ENCODE results near the gene VAX1. TPM values are rescaled to one million over a fixed set of nuclear protein-coding genes. Genes with fewer than 3 reads are reported as not detected.

VAX1 gene
- total RNA-seq, 1 experiment from 2014 or later, result 0.04 TPM

GRCh38 chr10:117107238-117107637 is 30.8 kb downstream of the VAX1 start:
- ChIA-PET POLR2A (no interaction called here), CTCF (no interaction called here)
- Mint-ChIP-seq H3K4me1 (peaks cover 4% of the 10 kb centered on the region), H3K9me3 (peaks cover 4% of the 10 kb centered on the region), H3K27me3 (ENCODE audit: low read depth) (no peaks in the 10 kb centered on the region; the same call in 1 of the 2 replicates), H3K27ac (no peak overlapping the region), H3K4me3 (no peak overlapping the region), H3K36me3 (no peaks in the 10 kb centered on the region)
- TF ChIP-seq, protein P1, sequence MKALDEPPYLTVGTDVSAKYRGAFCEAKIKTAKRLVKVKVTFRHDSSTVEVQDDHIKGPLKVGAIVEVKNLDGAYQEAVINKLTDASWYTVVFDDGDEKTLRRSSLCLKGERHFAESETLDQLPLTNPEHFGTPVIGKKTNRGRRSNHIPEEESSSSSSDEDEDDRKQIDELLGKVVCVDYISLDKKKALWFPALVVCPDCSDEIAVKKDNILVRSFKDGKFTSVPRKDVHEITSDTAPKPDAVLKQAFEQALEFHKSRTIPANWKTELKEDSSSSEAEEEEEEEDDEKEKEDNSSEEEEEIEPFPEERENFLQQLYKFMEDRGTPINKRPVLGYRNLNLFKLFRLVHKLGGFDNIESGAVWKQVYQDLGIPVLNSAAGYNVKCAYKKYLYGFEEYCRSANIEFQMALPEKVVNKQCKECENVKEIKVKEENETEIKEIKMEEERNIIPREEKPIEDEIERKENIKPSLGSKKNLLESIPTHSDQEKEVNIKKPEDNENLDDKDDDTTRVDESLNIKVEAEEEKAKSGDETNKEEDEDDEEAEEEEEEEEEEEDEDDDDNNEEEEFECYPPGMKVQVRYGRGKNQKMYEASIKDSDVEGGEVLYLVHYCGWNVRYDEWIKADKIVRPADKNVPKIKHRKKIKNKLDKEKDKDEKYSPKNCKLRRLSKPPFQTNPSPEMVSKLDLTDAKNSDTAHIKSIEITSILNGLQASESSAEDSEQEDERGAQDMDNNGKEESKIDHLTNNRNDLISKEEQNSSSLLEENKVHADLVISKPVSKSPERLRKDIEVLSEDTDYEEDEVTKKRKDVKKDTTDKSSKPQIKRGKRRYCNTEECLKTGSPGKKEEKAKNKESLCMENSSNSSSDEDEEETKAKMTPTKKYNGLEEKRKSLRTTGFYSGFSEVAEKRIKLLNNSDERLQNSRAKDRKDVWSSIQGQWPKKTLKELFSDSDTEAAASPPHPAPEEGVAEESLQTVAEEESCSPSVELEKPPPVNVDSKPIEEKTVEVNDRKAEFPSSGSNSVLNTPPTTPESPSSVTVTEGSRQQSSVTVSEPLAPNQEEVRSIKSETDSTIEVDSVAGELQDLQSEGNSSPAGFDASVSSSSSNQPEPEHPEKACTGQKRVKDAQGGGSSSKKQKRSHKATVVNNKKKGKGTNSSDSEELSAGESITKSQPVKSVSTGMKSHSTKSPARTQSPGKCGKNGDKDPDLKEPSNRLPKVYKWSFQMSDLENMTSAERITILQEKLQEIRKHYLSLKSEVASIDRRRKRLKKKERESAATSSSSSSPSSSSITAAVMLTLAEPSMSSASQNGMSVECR (CRISPR knock-in tag; IDR thresholded peaks at IDR 0.05; ENCODE audit: borderline replicate concordance), result no peak
- TF ChIP-seq FOXK1 (CRISPR knock-in tag; IDR thresholded peaks at IDR 0.05), result no peak
- no peak for TF ChIP-seq ZMAT4 (CRISPR knock-in tag; IDR thresholded peaks at IDR 0.05)
- no peak for TF ChIP-seq ZNF232 (CRISPR knock-in tag; IDR thresholded peaks at IDR 0.05)
- no peak for TF ChIP-seq ZNF671 (CRISPR knock-in tag; IDR thresholded peaks at IDR 0.05)
- DNase-seq (ENCODE audit: low spot score), result no peak
- ATAC-seq, result no peak

- no peaks in the 10 kb centered on the region; the same call in 1 of the 2 replicates for H3K27me3 Mint-ChIP-seq (ENCODE audit: low read depth)
- TF ChIP-seq MAX (CRISPR knock-in tag; IDR thresholded peaks at IDR 0.05) (no peak), AR (CRISPR knock-in tag; IDR thresholded peaks at IDR 0.05) (no peak), ZNF219 (CRISPR knock-in tag; IDR thresholded peaks at IDR 0.05; ENCODE audit: borderline replicate concordance) (no peak), RORB (CRISPR knock-in tag; IDR thresholded peaks at IDR 0.05) (no peak), EMX1 (CRISPR knock-in tag; IDR thresholded peaks at IDR 0.05) (no peak), ZNF423 (CRISPR knock-in tag; IDR thresholded peaks at IDR 0.05) (no peak), GTF2I (CRISPR knock-in tag; conservative IDR thresholded peaks at IDR 0.05) (no peak)
- TF ChIP-seq, protein P2, sequence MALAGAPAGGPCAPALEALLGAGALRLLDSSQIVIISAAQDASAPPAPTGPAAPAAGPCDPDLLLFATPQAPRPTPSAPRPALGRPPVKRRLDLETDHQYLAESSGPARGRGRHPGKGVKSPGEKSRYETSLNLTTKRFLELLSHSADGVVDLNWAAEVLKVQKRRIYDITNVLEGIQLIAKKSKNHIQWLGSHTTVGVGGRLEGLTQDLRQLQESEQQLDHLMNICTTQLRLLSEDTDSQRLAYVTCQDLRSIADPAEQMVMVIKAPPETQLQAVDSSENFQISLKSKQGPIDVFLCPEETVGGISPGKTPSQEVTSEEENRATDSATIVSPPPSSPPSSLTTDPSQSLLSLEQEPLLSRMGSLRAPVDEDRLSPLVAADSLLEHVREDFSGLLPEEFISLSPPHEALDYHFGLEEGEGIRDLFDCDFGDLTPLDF (CRISPR knock-in tag; IDR thresholded peaks at IDR 0.05), result no peak
- TF ChIP-seq, protein P3, sequence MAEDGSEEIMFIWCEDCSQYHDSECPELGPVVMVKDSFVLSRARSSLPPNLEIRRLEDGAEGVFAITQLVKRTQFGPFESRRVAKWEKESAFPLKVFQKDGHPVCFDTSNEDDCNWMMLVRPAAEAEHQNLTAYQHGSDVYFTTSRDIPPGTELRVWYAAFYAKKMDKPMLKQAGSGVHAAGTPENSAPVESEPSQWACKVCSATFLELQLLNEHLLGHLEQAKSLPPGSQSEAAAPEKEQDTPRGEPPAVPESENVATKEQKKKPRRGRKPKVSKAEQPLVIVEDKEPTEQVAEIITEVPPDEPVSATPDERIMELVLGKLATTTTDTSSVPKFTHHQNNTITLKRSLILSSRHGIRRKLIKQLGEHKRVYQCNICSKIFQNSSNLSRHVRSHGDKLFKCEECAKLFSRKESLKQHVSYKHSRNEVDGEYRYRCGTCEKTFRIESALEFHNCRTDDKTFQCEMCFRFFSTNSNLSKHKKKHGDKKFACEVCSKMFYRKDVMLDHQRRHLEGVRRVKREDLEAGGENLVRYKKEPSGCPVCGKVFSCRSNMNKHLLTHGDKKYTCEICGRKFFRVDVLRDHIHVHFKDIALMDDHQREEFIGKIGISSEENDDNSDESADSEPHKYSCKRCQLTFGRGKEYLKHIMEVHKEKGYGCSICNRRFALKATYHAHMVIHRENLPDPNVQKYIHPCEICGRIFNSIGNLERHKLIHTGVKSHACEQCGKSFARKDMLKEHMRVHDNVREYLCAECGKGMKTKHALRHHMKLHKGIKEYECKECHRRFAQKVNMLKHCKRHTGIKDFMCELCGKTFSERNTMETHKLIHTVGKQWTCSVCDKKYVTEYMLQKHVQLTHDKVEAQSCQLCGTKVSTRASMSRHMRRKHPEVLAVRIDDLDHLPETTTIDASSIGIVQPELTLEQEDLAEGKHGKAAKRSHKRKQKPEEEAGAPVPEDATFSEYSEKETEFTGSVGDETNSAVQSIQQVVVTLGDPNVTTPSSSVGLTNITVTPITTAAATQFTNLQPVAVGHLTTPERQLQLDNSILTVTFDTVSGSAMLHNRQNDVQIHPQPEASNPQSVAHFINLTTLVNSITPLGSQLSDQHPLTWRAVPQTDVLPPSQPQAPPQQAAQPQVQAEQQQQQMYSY (CRISPR knock-in tag; IDR thresholded peaks at IDR 0.05), result no peak
- TF ChIP-seq, protein P4, sequence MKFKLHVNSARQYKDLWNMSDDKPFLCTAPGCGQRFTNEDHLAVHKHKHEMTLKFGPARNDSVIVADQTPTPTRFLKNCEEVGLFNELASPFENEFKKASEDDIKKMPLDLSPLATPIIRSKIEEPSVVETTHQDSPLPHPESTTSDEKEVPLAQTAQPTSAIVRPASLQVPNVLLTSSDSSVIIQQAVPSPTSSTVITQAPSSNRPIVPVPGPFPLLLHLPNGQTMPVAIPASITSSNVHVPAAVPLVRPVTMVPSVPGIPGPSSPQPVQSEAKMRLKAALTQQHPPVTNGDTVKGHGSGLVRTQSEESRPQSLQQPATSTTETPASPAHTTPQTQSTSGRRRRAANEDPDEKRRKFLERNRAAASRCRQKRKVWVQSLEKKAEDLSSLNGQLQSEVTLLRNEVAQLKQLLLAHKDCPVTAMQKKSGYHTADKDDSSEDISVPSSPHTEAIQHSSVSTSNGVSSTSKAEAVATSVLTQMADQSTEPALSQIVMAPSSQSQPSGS (CRISPR knock-in tag; IDR thresholded peaks at IDR 0.05; ENCODE audit: borderline replicate concordance, low read depth), result no peak
- peaks cover 39% of the 10 kb centered on the region for H3K4me1 Mint-ChIP-seq
- ChIA-PET POLR2A (interaction anchor here (1.1 kb wide), 1 partner anchor 104 kb away, joined by 8 read pairs; no protein-coding TSS in a partner anchor), CTCF (interaction anchor here (1.3 to 2.8 kb wide), 3 partner anchors 71 to 308 kb away, joined by 3 to 12 read pairs (median 11); no protein-coding TSS in a partner anchor)
- H3K9me3 Mint-ChIP-seq, result no peaks in the 10 kb centered on the region
- ATAC-seq (peak; percentile 76), DNase-seq (ENCODE audit: low spot score) (peak; percentile 13)
- H3K27ac Mint-ChIP-seq, result no peak overlapping the region
- H3K4me3 Mint-ChIP-seq, result no peak overlapping the region
- no peaks in the 10 kb centered on the region for H3K36me3 Mint-ChIP-seq
Measured at GRCh38 chr10:117096599-117097201, 41.4 kb downstream of the VAX1 start.

Data from WTC11 (cell line).